ENCODE results near the gene MSRB2.

DNA sequence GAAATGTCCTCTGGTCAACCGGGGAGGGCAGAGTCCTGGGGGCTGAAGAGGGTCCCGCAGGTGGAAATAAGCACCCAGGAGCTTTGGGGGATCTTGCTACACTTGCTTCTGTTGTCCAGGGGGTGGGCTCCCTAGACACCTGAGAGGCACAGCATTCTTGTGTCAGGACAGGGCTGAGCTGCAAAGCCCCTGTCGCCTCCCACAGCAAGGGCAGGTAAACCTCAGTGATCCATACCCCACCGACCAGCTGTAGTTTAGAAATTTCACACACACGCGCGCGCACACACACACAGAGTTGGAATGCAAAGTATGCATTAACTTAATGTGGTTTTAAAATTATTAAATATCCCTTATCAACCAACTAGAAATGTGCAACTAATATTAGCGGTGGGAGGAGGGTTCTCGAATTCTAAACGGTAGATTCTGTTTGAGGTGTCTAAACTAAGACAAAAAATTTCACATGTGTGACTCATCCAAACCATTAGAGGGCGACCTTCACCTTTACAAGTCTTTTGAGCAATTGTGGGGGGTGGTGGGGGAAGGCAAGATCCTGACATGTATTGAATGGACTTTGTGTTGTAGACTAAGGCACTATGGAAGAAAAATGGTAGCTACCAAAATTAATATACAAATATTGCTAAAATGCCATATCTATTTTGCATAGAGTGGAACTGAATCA is 62.5 kb downstream of the MSRB2 start:
- TF ChIP-seq, protein P1, sequence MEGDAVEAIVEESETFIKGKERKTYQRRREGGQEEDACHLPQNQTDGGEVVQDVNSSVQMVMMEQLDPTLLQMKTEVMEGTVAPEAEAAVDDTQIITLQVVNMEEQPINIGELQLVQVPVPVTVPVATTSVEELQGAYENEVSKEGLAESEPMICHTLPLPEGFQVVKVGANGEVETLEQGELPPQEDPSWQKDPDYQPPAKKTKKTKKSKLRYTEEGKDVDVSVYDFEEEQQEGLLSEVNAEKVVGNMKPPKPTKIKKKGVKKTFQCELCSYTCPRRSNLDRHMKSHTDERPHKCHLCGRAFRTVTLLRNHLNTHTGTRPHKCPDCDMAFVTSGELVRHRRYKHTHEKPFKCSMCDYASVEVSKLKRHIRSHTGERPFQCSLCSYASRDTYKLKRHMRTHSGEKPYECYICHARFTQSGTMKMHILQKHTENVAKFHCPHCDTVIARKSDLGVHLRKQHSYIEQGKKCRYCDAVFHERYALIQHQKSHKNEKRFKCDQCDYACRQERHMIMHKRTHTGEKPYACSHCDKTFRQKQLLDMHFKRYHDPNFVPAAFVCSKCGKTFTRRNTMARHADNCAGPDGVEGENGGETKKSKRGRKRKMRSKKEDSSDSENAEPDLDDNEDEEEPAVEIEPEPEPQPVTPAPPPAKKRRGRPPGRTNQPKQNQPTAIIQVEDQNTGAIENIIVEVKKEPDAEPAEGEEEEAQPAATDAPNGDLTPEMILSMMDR (IDR thresholded peaks at IDR 0.05; ENCODE audit: poor library complexity): no peak
- TF ChIP-seq EZH2phosphoT487 (IDR thresholded peaks at IDR 0.05; ENCODE audit: low read depth, severe bottlenecking, unreplicated experiment): no peak

Data from hepatocyte (in vitro differentiated cells).